Stimulated activated CD4-positive, alpha-beta T cell treated with anti-CD3 and anti-CD28 coated beads, Interleukin-15, amount 100 ng/mL, for 24 hours (primary cell): ENCODE data around the gene KDM4B.

ENCODE experiments used
- DNase-seq: peaks from one replicate; pipeline ENCODE4 v3.0.0-alpha.2; 2020

Gene KDM4B

DNA sequence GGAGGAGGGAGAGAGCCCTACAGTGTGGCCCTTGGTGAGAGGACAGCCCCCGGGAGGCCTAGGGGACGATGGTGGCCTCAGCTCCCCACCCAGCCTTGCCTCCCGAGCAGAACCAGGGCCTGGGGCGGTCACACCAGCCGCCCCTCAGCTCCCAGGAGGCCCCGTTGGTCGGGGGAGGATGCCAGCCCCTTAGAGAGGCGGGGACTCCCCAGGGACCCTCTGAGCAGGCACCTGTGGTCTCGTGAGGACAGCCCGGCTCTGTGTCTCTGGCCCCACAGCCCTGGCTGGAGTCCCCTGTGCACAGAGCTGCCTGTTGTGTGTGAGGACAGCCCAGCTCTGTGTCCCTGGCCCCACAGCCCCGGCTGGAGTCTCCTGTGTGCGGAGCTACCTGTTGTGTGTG, 158.8 kb downstream of the KDM4B start:
- no peak for DNase-seq

DNA sequence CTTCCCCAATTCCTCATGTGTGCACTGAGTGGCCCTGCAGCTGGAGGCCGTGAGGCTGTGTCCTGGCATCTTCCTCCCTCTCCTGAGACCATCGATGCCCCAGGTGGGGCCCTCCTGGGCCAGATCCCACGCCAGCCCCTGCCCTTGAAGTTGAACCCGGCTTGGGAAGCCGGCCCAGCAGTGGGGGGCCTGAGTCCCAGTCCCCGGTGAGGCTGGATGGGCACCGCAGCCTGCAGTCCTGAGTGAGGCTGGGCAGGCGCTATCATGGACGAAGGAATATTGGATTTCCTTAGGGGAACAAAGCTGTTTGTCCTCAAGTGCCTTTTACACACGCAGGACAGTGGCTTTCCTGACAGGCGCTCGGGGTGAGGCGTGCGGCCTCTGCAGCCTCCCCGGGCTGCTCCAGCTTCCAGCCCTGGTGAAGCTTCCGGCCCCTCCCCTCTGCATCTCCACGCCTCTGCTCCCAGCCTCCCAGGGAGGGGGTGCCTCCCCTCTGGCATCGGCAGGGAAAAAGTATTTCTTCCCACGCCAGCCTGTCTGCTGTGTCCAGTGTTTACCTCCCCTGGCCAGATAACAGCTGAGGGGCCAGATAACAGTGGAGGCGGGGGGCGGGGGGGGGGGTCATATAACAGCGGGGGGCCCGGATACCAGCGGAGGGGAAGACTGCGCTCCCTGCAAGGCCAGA, 159.5 kb downstream of the KDM4B start:
- no peak for DNase-seq

DNA sequence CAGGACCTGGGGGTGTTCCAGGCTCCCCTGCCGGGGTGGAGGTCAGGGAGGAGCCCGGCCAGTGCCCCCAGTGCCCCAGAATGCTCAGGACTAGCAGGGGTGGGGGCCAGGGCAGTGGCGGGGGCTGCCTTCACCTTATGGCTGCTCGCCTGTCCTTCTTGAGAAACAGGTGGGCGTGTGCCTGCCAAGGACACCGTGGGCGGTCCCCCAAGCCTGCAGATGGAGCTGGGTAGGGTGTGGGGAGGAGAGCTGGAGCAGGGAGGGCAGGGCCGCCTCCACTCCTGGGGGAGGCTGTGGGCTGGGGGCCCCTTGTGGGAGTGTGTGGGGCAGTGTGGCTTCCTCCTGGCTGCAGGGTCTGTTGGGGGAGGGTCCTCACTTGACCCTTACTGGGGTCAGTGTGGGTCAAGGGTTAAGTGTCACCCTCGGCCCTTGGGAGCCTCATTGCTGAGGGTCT, 160.1 kb downstream of the KDM4B start:
- no peak for DNase-seq

DNA sequence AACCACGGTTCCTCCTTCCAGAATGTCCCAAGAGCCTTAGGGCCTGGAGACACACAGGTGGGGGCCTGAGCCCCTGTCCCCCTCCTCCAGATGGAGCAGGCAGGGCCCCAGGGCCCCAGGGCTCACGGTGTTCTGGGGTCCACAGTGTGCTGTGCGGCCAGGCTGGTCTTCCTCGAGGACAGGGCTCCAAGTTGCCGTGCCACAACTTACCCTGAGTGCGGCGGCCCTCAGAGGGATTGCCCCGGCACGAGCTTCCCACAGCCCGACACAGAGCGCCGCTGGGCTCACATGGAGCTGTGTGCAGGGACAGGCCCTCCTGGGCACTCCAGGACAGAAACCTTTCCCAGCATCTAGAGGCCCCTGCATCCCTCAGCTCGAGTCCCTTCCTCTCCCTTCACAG, 160.8 kb downstream of the KDM4B start:
- DNase-seq = no peak

DNA sequence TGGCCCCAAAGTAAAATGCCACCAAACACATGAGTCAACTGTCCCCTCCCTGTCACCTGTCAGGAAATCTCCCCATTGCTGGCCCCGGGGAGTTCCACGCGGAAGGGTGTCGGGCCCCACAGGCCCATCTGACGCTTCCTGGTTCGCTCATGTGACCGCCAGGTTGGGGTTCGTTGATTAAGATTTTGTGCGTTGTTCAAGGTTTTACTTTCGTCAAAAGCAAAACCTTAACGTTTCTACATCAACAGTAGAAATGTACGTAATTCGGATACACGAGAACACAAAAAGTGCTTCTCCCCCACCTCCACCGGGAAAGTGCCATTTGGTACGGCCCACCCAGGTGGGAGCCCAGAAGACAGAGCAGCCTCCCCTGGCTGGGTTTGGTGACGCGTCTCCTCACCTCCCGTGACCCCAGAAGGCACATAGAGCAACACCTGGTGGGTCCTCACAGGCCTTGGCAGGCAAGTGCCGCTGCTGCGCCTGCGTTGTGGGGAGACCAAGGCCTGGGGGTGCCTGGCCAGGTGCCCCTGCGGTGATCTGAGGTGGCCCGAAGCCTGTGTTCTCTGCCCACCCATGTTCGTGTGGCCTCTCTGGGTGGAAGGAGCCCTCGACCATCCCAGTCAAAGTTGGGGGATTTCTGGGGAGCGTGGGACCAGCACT, 161.6 kb downstream of the KDM4B start:
- peak; percentile 36 for DNase-seq

DNA sequence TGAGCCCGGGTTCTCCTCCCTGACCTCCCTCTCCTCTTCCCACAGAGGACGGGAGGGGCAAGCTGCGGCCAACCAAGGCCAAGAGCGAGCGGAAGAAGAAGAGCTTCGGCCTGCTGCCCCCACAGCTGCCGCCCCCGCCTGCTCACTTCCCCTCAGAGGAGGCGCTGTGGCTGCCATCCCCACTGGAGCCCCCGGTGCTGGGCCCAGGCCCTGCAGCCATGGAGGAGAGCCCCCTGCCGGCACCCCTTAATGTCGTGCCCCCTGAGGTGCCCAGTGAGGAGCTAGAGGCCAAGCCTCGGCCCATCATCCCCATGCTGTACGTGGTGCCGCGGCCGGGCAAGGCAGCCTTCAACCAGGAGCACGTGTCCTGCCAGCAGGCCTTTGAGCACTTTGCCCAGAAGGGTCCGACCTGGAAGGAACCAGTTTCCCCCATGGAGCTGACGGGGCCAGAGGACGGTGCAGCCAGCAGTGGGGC, 162.2 kb downstream of the KDM4B start:
- no peak for DNase-seq

DNA sequence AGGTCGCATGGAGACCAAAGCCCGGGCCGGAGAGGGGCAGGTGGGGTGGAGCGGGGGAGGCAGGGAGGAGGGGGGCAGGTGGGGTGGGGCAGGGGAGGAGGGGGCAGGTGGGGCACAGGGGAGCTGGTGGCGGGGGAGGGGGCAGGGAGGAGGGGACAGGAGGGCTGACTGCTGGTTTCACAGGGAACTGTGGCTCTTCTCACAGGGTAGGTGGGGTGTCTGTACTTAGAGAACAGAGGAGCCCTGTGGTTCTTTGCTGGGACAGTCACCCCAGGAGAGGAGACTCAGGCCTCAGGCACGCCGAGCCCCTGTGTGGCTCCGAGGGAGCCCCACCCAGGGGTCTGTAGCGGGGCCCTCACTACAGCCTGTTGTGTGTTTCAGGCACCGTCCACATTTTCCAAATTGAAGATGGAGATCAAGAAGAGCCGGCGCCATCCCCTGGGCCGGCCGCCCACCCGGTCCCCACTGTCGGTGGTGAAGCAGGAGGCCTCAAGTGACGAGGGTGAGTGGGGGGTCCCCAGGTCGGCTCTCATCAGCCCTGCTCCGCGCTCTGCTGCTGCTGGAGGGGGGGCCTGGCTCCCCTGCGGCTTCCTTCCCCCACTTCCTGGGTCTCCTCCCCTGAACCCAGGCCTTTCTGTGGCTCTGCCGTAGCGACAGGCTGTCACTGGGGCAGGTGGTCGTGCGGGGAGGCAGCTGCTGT, 162.7 kb downstream of the KDM4B start:
- DNase-seq = no peak

DNA sequence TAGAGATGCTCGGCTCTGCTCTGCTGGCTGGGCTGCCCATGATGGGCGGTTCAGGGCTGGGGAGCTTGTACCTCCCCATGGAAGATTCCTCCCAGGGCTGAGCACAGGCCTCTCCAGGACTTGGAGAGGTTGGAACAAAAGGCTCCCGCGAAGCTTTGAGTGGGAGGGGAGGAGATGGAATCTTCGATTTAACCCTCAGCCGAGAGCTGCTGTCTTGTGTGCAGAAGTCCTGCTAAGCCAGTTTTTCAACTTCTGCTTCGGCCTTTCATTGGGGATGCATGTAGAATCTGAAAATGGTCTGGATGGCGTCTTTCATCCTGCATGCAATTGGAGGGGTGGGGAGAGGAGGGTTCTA, 163.3 kb downstream of the KDM4B start:
- no peak for DNase-seq

DNA sequence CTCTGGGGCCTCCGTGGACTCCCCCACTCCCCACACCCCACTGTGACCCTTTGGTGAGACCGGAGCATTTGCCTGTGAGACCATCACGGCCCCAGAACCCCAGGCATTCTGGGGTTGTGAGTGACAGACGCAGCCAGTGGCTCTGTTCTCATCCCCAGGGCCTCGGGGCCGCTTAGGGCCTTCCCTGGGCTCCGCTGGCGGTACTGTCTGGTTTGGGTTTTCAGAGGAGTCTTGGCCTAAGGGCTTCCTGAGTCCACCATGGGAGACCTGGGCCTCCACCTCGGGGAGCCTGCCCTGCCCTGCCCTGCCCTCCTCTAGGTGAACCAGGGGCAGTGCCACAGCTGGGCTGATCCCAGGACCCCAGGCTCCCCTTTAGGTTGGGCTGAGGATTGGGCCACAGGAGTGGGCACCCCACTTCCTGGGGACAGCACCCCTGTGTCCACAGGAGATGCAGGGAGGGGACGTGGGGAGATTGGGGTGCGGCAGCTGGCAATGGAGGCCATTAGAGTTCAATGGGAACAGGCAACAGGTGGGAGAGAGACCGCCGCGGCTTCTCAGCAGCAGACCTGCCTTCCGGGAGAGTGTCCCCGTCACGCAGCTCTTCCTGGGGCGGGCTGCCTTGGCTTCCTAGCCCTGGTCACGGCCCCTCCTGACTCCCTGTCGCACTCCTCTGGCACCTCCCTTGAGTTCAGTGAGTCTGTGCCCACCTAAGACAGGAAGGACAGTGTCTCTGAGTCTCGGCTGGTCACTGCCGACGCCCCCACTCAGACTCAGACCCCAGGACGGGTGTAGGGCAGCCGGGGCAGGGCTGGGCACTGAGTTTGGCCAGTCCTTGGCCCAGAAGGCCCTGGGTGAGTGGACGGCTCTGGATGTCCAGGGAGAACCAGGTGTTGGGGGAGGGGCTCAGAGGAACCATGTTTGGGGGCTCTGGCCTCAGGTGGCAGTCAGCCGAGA, 164.1 kb downstream of the KDM4B start:
- no peak for DNase-seq

DNA sequence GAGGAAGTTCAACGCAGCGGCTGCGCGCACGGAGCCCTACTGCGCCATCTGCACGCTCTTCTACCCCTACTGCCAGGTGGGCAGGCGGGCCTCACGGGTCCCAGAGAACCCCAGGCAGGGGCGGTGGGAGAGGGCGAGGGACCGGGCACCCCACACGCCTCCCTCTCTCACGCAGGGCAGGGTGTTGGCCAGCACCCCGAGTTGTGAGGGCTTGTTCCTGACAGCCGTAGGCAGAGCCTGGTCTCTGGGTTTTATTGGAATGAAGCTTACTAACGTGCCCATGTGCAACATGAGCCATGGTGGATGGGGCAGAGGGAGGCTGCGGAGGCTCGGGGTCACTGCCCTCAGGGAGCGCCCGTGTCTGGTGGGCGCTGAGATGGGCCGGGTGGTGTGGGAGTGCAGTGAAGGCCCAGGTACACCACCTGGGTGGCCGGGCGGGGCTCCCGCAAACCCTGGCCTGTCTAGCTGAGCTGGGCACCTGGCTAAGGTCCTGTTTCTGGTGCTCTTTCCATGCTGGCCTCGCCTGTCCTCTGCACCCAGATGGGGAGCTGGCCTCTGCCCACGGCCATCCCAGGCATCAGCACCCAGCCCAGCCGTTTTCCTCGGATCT, 165.2 kb downstream of the KDM4B start:
- no peak for DNase-seq

DNA sequence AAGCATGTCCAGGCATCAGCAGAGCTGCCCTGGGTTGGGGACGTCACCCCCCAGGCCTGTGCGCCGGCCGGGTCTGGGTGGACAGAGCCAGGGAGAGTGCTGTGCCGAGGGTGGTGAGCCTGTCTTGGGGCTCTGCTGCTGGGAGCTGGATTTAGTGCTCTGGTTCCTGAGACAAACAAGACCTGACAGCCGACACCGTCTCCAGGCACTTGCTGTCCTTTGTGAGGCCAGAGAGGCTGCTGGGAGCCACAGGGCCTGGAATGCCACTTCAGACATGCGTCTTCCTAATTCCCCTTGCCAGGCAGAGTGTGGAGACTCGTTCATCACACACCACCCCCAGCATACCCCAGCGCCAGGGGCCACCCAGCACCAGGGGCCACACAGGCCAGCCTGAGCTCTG, 165.8 kb downstream of the KDM4B start:
- DNase-seq = no peak

DNA sequence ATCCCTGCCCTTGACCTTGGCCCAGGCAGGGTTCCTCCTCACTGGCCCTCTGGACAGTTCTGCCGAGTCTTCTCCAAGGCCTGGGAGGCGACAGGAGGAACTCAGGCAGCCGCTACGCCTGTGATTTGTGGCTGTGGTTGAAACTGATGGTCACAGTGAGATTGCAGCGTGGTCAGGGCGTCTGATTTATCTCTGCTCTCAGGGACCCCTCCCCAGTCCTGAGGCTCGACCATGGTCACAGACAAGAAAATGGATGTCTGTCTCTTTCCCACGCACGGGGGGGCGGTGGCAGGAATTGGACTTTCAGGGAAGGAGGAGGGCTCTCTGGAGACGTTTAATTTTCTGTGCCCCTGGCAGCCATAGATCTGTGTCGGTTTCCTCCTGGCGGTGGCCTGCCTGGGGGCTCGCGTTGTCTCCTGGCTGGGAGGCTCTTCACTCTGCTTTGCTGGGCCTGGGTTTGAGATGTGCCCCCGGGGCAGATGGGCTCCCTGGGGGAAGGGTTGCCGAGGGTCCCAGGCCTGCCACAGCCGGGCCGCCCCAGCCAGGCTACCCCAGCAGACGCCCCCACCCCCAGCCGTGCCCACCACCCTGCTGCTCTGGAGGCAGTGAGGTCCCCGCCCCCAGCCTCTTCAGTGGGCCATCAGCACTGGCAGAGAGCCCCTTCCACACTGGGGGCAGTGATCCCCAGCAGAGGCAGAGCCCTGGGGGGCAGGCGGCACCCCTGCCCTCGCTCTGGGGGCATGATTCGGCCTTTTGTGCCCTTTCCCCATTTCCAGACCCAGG, 167.4 kb downstream of the KDM4B start:
- no peak for DNase-seq

DNA sequence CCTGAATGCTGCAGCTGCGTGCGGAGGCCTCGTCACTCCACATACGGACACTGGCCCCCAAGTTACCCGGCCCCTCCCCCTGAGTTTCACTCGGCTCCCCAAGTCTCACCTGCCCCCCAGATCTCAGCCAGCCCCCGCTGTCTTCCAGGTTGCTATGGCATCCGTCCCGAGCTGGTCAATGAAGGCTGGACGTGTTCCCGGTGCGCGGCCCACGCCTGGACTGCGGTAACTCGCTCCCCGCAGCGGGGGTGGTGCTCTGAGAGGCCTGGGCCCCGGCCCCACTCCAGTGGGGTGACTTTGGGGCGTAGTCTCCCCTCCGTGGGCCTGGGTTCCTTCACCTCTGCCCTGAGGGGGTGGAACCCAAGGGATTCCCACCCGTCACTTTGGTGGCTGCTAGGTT, 168.2 kb downstream of the KDM4B start:
- no peak for DNase-seq

DNA sequence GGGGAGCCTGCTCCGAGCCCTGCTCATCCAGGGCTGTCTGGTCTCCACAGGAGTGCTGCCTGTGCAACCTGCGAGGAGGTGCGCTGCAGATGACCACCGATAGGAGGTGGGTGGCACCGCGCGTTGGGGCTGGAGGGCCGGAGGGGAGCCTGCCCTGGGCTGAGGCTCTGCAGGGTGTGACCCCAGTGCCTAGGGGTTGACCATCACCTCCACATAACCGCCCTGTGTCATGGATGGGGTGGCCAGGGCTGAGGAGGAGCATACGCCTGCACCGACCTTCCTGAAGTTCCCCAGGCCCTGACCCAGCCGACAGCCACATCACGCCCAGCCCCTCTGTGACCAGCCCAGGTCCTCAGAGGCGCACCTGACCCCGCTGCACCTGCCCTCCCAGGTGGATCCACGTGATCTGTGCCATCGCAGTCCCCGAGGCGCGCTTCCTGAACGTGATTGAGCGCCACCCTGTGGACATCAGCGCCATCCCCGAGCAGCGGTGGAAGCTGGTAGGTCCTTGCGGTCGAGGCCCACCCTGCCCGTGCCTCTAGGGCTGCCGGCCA, 168.7 kb downstream of the KDM4B start:
- DNase-seq = no peak

DNA sequence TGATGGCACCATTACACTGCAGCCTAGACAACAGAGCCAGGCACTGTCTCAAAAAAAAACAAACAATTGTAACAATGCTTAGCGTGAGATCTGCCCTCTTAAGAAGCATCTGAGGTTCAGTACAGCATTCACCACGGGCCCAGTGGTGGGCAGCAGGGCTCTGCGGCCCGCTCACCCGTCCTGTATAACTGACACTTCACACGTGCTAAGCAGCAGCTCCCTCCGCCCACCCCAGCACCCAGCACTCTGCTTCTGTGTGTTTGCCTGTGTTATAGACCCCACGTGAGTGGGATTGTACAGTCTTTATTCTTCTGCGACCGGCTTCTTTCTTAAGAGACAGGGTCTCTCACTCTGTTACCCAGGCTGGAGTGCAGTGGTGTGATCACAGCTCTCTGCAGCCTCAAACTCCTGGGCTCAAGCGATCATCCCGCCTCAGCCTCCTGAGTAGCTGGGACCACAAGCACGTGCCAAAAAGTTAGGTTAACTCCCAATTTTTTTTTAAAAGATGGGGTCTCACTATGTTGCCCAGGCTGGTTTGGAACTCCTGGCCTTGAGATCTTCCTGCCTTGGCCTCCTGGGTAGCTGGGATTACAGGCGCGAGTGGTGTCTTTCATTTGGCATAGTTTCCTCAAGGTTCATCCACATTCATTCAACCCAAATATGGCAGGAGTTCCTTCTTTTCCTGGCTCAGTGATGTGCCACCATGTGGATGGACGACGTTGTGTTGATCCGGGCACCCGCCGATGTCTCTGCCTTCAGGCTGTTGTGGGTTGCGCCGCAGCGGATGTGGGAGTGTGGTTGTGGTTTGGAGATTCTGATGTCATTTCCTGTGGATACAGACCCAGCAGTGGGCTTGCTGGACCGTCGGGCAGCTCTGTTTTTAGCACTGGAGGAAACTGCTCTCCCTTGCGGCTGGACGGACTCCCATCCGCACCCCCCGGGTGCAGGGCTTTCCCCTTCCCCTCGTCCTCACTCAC, 170.0 kb downstream of the KDM4B start:
- DNase-seq = peak; percentile 87

DNA sequence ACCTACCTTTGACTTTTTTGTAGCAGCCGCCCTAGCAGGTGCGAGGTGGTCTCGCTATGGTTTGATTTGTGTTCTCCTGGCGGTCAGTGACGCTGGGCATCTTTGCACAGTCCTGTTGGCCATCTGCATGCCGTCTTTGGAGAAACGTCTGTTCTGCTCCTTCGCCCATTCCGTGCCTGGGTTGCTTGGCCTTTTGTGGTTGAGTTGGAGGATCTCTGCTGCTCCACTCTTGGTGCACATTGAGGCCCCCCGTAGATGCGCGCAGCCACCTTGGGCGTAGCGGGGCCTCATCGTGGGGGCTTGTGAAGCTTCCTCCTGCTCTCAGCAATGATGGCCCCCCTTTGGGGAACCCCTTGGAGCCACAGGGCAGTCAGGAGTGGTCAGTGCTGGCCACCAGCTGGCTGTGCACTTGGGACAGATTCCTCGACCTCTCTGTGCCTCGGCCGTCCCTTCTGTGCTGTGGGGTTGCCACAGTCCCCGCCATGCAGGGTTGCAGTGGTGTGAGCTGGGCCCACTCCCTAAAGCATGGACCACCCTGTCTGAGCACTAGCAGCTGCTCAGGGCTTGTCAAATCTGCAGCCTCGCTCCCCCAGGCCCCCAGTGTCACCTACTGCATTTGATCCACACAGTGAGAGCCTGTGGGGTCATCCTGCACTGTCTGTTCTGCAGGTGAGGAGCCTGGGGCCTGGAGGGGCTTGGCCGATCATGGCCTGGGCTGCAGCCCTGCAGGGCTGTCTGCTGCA, 170.8 kb downstream of the KDM4B start:
- DNase-seq = no peak

DNA sequence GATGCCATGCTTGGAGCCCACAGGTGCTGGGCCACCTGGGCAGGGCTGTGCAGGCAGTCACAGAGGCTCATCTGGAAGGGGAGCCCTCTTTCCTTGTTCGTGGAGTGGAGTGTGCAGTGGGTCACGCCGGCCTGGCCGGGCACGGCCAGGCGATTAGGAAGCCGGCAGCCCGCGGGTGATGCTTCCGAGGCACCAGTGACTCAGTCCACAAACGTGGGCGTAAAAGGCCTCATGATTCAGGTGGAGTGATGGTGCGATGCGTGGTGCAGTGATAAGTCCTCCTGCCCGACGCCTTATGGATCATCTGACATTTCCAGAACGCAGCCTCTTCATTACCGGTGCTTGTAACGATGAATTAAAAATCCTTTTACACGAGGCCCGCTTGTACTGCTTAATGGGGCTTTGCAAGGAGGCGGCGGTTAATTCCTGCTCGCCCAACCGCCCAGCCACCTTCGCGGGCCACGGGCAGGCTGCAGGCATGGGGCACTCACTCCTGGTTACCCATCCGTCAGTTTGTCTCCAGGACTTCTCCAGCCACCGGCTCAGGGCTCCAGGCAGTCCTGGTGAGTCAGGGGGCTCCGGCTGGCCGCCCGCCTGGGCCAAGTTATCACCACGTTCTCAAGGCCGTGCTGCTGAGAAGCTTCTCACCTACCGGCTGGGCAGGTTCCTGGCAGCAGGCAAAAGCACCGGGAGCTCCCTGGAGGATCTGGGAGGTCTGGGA, 172.4 kb downstream of the KDM4B start:
- DNase-seq = no peak

DNA sequence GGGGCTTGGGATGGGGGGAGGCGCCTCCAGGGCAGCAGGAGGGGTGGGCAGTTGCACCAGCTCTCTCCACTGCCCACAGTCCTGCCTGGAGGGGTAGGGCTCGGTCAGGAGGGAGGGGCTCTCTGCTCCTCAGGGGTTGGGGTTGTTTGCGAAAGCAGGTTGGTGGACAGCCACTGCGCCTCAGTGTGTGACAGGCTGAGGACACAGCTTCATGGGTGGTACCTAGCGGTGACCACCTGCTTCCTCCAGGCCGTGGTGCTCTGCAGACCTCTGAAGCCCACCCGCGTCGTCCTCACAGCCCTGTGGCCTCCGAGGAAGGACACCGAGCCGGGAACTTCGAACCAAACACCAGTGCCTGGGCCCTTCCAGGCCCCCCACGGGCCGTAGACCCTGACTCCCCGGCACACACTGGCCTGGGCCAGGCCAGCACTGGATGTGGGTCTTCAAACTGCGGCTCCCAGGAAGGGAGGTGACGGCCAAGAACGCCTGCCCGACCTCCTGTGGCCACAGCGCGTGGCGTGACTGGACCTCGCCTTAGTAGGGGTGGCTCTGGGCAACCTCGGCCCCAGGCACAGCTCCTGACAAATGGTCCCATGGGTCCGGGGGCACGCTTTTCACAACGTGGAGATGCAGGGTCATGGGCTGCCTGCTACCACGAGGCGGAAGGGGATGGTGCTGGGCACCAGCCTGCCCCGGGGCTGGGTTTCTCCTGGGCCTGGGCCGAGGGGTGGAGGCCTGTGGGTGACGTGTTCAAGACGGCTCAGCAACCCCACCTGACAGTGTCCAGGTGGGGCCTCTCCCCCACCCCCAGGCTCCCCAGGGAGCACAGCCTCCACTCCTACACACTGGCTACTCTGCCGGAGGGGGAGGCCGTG, 173.2 kb downstream of the KDM4B start:
- no peak for DNase-seq
